ENCODE measurements around the gene KLHDC3.

KLHDC3 gene

GRCh38 chr6:43060034-43060754, 46.1 kb downstream of the KLHDC3 start:
- DNase-seq = no peak

- DNase-seq = no peak
Observed at GRCh38 chr6:43060755-43061633, 46.9 kb downstream of the KLHDC3 start.

GRCh38 chr6:43061861-43062260, 47.8 kb downstream of the KLHDC3 start:
- no peak for DNase-seq

GRCh38 chr6:43062818-43063217, 48.8 kb downstream of the KLHDC3 start:
- no peak for DNase-seq

- DNase-seq = no peak
Observed at GRCh38 chr6:43070028-43070632, 56.1 kb downstream of the KLHDC3 start.

All from activated CD4-positive, alpha-beta T cell treated with anti-CD3 and anti-CD28 coated beads, Interleukin-2, amount 50 U/mL, for 1 hour (primary cell).